HCT116 (cell line): Measurements from ENCODE around the gene NMNAT3. TPM values are rescaled to one million over a fixed set of nuclear protein-coding genes. Genes with fewer than 3 reads are reported as not detected.

Experiments
- ATAC-seq: fragments of 200-7000 bp; cut with Tn5 transposase; 2 replicates; pipeline ENCODE4 v1.9.1; 2020; ENCODE audit warnings: mild to moderate bottlenecking, moderate library complexity
- BruUV-seq: library from RNA; stranded (reverse); fragments of 400-500 nt; replicated peaks from 2 replicates; lab custom pipeline; 2021; lab: Mats Ljungman, UMichigan
- CTCF ChIA-PET: fragments of 300-600 bp; sonication (Branson Sonifier 250); formaldehyde crosslinking; loops from one replicate; lab custom pipeline; 2021; ENCODE audit warnings: antibody characterized with exemption; lab: Charles Lee
- POLR2A ChIA-PET: fragments of 300-600, 350-600 bp; sonication (Branson Sonifier 250); formaldehyde crosslinking; loops from one replicate; lab custom pipeline; 2021; ENCODE audit warnings: antibody characterized with exemption; lab: Charles Lee
- RAD21 ChIA-PET, 2 experiments: fragments of 300-600 bp; sonication (Branson Sonifier 250); formaldehyde crosslinking; loops; one replicate each; lab custom pipeline; 2023; ENCODE audit warnings: low total read pairs in 2 of 2; ENCODE audit not compliant: uncharacterized antibody in 2 of 2, unreplicated experiment in 2 of 2, low non-redundant PET in 1 of 2; lab: Charles Lee
- DNase-seq: peaks from one replicate; pipeline ENCODE4 v3.0.0-alpha.2; 2010; ENCODE audit warnings: low read depth, low spot score
- H2AFZ ChIP-seq: fragments of 200-600 bp; shearing (Covaris generic), sonication (generic); 2 replicates; pipeline ENCODE4 v1.6.1; 2017; ENCODE audit warnings: low read depth, mixed run types, mixed read lengths, antibody characterized with exemption, low read length; ENCODE audit not compliant: poor library complexity, severe bottlenecking
- H3K27ac ChIP-seq: 2 replicates; pipeline ENCODE4 v1.5.1; 2012; ENCODE audit warnings: low read depth, low read length
- H3K27me3 ChIP-seq: fragments of 200-600 bp; sonication (generic); 2 replicates; pipeline ENCODE4 v1.6.1; 2016; ENCODE audit warnings: mixed run types, low read length, mixed read lengths; ENCODE audit not compliant: insufficient read depth
- H3K36me3 ChIP-seq, 2 experiments: fragments of 200-500 bp in 1 of 2; fragments of 200-600 bp in 1 of 2; sonication (Bioruptor generic) in 1 of 2; sonication (generic) in 1 of 2; 2 replicates each; pipeline versions ENCODE4 v1.5.1 to v1.6.1; 2014 to 2016; ENCODE audit warnings: low read length in 2 of 2, inconsistent platforms in 1 of 2, mixed read lengths in 1 of 2, mixed run types in 1 of 2; ENCODE audit not compliant: insufficient read depth in 2 of 2, control insufficient read depth in 1 of 2
- H3K4me1 ChIP-seq, 2 experiments: fragments of 200-600 bp in 1 of 2; sonication (generic) in 1 of 2; 2 replicates each; pipeline versions ENCODE4 v1.5.1 to v1.6.1; 2012 to 2017; ENCODE audit warnings: low read length in 2 of 2, inconsistent platforms in 1 of 2, mild to moderate bottlenecking in 1 of 2, mixed read lengths in 1 of 2, mixed run types in 1 of 2, moderate library complexity in 1 of 2; ENCODE audit not compliant: insufficient read depth in 2 of 2, control insufficient read depth in 1 of 2
- H3K4me2 ChIP-seq: fragments of 200-600 bp; sonication (generic); 2 replicates; pipeline ENCODE4 v1.6.1; 2017; ENCODE audit warnings: mixed run types, low read length, mixed read lengths
- H3K4me3 ChIP-seq, 2 experiments: fragments of 200-600 bp in 1 of 2; sonication (generic) in 1 of 2; replicated peaks in 1 of 2; 2 replicates each; pipeline ENCODE4 v1.5.1; 2011 to 2016; ENCODE audit warnings: low read length in 2 of 2, control low read depth in 1 of 2, low read depth in 1 of 2, mild to moderate bottlenecking in 1 of 2, mixed read lengths in 1 of 2, mixed run types in 1 of 2
- H3K79me2 ChIP-seq: fragments of 200-600 bp; sonication (generic); 2 replicates; pipeline ENCODE4 v1.6.1; 2017; ENCODE audit warnings: mild to moderate bottlenecking, mixed run types, low read length, moderate library complexity, mixed read lengths; ENCODE audit not compliant: insufficient read depth
- H3K9ac ChIP-seq: fragments of 200-600 bp; sonication (generic); 2 replicates; pipeline ENCODE4 v1.6.1; 2016; ENCODE audit warnings: low read length, mixed read lengths
- H3K9me2 ChIP-seq: fragments of 200-600 bp; sonication (generic), shearing (Covaris generic); 2 replicates; pipeline ENCODE4 v1.6.1; 2017; ENCODE audit warnings: mixed run types, mild to moderate bottlenecking, moderate library complexity; ENCODE audit not compliant: insufficient read depth
- H3K9me3 ChIP-seq, 2 experiments: fragments of 200-500 bp in 1 of 2; fragments of 200-600 bp in 1 of 2; sonication (Bioruptor generic) in 1 of 2; sonication (generic) in 1 of 2; 2 replicates each; pipeline ENCODE4 v1.6.1; 2014 to 2017; ENCODE audit warnings: low read length in 2 of 2, mixed read lengths in 2 of 2, inconsistent platforms in 1 of 2, low read depth in 1 of 2, mild to moderate bottlenecking in 1 of 2, mixed run types in 1 of 2, moderate library complexity in 1 of 2; ENCODE audit not compliant: control insufficient read depth in 1 of 2, insufficient read depth in 1 of 2
- H4K20me1 ChIP-seq: fragments of 200-600 bp; sonication (generic), shearing (Covaris generic); 2 replicates; pipeline ENCODE4 v1.6.1; 2017; ENCODE audit warnings: mixed run types, mild to moderate bottlenecking, moderate library complexity; ENCODE audit not compliant: insufficient read depth
- CEBPB ChIP-seq: IDR thresholded peaks from 2 replicates; pipeline ENCODE4 v1.6.1; 2012; ENCODE audit warnings: low read depth
- ELF1 ChIP-seq: IDR thresholded peaks from 2 replicates; pipeline ENCODE4 v1.6.1; 2012; ENCODE audit warnings: low read depth, borderline replicate concordance
- EZH2phosphoT487 ChIP-seq: fragments of 200-600 bp; IDR thresholded peaks from 2 replicates; pipeline ENCODE4 v1.6.1; 2018; ENCODE audit warnings: antibody characterized with exemption, borderline replicate concordance
- RAD21 ChIP-seq: IDR thresholded peaks from 2 replicates; pipeline ENCODE4 v1.6.1; 2012; ENCODE audit warnings: low read depth, mild to moderate bottlenecking
- SP1 ChIP-seq: IDR thresholded peaks from 2 replicates; pipeline ENCODE4 v1.6.1; 2012; ENCODE audit warnings: low read depth
- SRF ChIP-seq: IDR thresholded peaks from 2 replicates; pipeline ENCODE4 v1.6.1; 2012; ENCODE audit warnings: low read depth
- TCF7L2 ChIP-seq: IDR thresholded peaks from 2 replicates; pipeline ENCODE4 v1.7.0; 2011; ENCODE audit warnings: borderline replicate concordance, inconsistent platforms; ENCODE audit not compliant: insufficient read depth, insufficient read length; ENCODE audit errors: extremely low read depth
- ZFX ChIP-seq: fragments of 450-650 bp; IDR thresholded peaks from 2 replicates; pipeline ENCODE4 v1.6.1; 2017
- intact Hi-C: fragments of 100-400 bp; cut with micrococcal nuclease; formaldehyde crosslinking; loops from 2 replicates; pipeline ENCODE4 v1.10.0; 2022
- total RNA-seq: library from RNA; stranded (reverse); gene quantifications from one replicate; pipeline ENCODE4 v1.2.1, GENCODE V29; 2021; ENCODE audit not compliant: unreplicated experiment
- TF ChIP-seq, protein P1 (sequence below), 3 experiments: fragments of 200-600 bp in 1 of 3; sonication (generic) in 1 of 3; IDR thresholded peaks in 2 of 3; conservative IDR thresholded peaks in 1 of 3; 2 replicates each; pipeline ENCODE4 v1.5.1; 2012 to 2017; ENCODE audit warnings: low read depth in 2 of 3, low read length in 2 of 3, antibody characterized with exemption in 1 of 3, borderline replicate concordance in 1 of 3, control low read depth in 1 of 3, mild to moderate bottlenecking in 1 of 3, mixed read lengths in 1 of 3, mixed run types in 1 of 3, moderate library complexity in 1 of 3; ENCODE audit not compliant: insufficient read depth in 1 of 3
- TF ChIP-seq, protein P2 (sequence below): IDR thresholded peaks from 2 replicates; pipeline ENCODE4 v1.6.1; 2012

Gene NMNAT3
- total RNA-seq, 1 experiment from 2014 or later: 5.7 TPM

DNA sequence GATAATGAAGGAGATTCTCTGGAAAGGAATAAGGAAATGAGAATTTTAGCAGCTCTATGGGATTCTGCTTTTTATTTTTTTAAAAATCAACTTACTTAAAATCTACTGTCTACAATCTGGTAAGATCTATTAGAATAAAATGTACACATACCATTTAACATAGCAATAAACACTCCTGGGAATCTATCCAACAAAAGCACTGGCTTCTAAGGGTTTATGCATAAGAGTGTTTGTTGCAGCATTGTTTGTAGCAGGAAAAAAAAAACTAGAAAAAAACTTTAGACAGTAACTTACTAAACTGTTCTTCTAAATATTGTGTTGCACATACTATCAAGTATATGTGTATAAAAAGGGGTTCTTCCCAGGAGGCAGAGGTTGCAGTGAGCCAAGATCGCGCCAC is 122.5 kb downstream of the NMNAT3 start:
- H2AFZ ChIP-seq: no peak overlapping the region
- no peak overlapping the region for H3K4me3 ChIP-seq
- no peaks in the 10 kb centered on the region for H3K27me3 ChIP-seq
- CTCF ChIA-PET: interaction anchor here (0.9 kb wide), 1 partner anchor 127 kb away, joined by 5 read pairs; no protein-coding TSS in a partner anchor
- H3K27ac ChIP-seq: no peak overlapping the region
- POLR2A ChIA-PET: no interaction called here
- no peaks in the 10 kb centered on the region for H4K20me1 ChIP-seq
- no peak overlapping the region for H3K4me2 ChIP-seq
- no peaks in the 10 kb centered on the region for H3K4me1 ChIP-seq
- H3K9me3 ChIP-seq: no peaks in the 10 kb centered on the region
- DNase-seq: no peak
- BruUV-seq: no TSS peak
- TF ChIP-seq, protein P1, sequence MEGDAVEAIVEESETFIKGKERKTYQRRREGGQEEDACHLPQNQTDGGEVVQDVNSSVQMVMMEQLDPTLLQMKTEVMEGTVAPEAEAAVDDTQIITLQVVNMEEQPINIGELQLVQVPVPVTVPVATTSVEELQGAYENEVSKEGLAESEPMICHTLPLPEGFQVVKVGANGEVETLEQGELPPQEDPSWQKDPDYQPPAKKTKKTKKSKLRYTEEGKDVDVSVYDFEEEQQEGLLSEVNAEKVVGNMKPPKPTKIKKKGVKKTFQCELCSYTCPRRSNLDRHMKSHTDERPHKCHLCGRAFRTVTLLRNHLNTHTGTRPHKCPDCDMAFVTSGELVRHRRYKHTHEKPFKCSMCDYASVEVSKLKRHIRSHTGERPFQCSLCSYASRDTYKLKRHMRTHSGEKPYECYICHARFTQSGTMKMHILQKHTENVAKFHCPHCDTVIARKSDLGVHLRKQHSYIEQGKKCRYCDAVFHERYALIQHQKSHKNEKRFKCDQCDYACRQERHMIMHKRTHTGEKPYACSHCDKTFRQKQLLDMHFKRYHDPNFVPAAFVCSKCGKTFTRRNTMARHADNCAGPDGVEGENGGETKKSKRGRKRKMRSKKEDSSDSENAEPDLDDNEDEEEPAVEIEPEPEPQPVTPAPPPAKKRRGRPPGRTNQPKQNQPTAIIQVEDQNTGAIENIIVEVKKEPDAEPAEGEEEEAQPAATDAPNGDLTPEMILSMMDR (IDR thresholded peaks at IDR 0.05 in 2 of 3, conservative IDR thresholded peaks at IDR 0.05 in 1 of 3; ENCODE audit: borderline replicate concordance in 1 of 3, insufficient read depth in 1 of 3, low read depth in 2 of 3, low read length in 2 of 3): no peak
- TF ChIP-seq TCF7L2: no peak
- TF ChIP-seq EZH2phosphoT487: no peak
- TF ChIP-seq ELF1: no peak
- TF ChIP-seq ZFX: no peak
- TF ChIP-seq, protein P2, sequence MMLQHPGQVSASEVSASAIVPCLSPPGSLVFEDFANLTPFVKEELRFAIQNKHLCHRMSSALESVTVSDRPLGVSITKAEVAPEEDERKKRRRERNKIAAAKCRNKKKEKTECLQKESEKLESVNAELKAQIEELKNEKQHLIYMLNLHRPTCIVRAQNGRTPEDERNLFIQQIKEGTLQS: no peak
- no peak for TF ChIP-seq SRF
- no peak for TF ChIP-seq SP1
- no peak for TF ChIP-seq CEBPB
- no peak for TF ChIP-seq RAD21
- TF ChIP-seq, all 23 proteins: peak for 0
- Histone ChIP-seq H3K9ac (no peak overlapping the region), H3K36me3 (no peaks in the 10 kb centered on the region), H3K79me2 (no peaks in the 10 kb centered on the region), H3K9me2 (no peaks in the 10 kb centered on the region)
- RAD21 ChIA-PET: no interaction called here
- no peak for ATAC-seq
- intact Hi-C loops: no loop called here
